GM12872 (cell line): ENCODE data around the gene ZWILCH.

Source experiments
- TF ChIP-seq, protein P1 (sequence below): IDR thresholded peaks from 3 replicates; pipeline ENCODE4 v1.5.1; 2011; ENCODE audit warnings: low read depth, mild to moderate bottlenecking, low read length, moderate library complexity; ENCODE audit not compliant: insufficient read depth

ZWILCH gene

DNA sequence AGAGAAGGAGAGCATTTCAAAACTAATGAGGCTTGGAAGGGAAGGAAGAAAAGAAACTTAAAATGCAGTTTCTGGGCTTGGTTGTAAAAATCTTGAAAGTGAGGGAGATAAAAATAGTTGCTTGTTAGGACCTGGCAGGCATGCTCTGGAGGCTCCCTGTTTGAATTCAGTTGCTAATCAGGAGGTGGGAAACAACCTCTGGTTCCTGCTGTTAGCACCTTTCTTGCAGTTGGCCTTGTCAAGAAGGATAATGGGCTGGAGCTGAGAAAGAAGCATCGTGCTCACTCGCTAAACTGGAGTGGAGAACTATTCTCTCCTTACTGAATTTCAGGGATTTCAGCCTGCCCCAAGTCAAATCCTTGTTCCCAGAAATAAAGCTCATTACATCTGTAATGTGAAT is 31.0 kb upstream of the ZWILCH start:
- TF ChIP-seq, protein P1, sequence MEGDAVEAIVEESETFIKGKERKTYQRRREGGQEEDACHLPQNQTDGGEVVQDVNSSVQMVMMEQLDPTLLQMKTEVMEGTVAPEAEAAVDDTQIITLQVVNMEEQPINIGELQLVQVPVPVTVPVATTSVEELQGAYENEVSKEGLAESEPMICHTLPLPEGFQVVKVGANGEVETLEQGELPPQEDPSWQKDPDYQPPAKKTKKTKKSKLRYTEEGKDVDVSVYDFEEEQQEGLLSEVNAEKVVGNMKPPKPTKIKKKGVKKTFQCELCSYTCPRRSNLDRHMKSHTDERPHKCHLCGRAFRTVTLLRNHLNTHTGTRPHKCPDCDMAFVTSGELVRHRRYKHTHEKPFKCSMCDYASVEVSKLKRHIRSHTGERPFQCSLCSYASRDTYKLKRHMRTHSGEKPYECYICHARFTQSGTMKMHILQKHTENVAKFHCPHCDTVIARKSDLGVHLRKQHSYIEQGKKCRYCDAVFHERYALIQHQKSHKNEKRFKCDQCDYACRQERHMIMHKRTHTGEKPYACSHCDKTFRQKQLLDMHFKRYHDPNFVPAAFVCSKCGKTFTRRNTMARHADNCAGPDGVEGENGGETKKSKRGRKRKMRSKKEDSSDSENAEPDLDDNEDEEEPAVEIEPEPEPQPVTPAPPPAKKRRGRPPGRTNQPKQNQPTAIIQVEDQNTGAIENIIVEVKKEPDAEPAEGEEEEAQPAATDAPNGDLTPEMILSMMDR: no peak

DNA sequence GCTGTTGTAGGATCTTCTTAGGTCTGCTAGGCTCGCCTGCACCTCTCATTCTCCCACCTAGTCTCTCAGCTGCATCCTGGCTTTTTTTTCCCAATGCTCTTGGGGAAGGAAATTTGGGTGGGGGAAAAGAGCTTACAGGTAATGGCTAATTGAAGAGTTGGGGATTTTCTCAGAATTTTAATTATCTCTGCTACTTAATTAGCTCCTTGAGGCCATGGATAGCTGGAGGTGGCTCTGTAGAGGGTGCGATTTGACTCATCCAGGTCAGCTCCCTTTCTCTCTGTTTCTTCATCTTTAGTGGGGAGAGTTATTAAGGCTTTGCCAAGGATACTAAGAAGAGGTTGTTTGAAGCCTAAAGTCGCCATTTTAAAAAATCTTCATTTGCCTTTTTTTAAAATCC is 30.2 kb upstream of the ZWILCH start:
- TF ChIP-seq, protein P1: no peak

DNA sequence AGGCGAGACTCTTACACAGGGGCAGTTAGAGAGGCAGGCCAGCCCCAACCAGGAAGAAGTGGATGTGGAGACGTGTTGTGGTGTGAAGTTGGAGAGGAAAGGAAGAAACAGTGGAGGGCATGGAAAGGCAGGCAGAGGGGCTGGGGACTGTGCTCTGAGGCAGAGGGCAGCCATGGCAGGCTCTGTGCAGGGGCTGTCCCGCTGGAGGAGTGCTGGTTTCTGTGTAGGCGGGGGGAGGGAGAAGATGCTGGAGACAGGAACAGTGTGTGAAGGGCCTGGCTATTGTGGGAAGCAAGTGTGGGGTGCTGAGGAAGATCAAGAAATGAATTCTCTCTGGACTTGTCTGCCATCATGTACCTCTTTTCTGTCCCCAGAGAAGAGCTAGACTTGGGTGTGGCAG is 28.6 kb upstream of the ZWILCH start:
- TF ChIP-seq, protein P1: no peak

- TF ChIP-seq, protein P1: no peak
These were observed 28.1 kb upstream of the ZWILCH start for GRCh38 chr15:66477011-66477410.

- TF ChIP-seq, protein P1: no peak
These were observed 24.9 kb upstream of the ZWILCH start for GRCh38 chr15:66480267-66480666.

DNA sequence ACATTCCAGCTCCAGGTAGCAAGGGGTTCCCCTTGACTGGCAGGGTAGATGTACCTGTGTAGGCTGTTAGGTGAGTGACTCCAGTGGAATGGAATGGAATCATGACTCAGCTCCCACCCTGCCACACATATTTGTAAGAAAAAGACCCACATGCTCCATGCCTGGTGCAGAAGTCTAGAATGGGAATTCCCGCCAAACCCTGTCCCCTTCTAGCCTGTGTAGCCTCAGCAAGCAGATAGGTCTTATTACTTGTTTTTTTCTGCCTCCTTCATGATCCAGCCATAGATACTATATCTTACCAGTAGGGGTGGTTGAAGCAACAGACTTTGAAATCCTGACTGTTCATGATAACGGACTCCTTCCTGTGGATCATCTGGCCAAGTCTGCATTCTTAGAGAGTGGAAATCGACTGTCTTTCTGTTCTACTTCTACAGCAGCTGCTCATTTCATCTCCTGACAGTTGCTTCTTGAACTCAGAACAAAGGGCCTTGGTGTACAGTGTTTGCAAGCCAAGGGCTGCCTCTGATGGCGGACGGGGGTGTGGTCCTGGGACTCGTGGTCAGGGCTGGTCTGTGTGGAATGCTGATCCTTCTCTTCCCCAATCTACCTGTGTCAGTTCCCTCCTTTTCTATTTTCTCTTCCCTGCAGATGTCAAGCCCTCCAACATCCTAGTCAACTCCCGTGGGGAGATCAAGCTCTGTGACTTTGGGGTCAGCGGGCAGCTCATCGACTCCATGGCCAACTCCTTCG is 23.8 kb upstream of the ZWILCH start:
- TF ChIP-seq, protein P1: no peak

GRCh38 chr15:66482539-66482938 is 22.6 kb upstream of the ZWILCH start:
- TF ChIP-seq, protein P1: no peak

- TF ChIP-seq, protein P1: no peak
These were observed 22.0 kb upstream of the ZWILCH start for GRCh38 chr15:66483131-66483566.
